ENCODE results near the gene AKIRIN2.
"Not testable (repeated sequence)": the region's sequence is repeated elsewhere in the genome, so short reads cannot be mapped to it uniquely, and the experiment has no call there.

The AKIRIN2 gene

DNA sequence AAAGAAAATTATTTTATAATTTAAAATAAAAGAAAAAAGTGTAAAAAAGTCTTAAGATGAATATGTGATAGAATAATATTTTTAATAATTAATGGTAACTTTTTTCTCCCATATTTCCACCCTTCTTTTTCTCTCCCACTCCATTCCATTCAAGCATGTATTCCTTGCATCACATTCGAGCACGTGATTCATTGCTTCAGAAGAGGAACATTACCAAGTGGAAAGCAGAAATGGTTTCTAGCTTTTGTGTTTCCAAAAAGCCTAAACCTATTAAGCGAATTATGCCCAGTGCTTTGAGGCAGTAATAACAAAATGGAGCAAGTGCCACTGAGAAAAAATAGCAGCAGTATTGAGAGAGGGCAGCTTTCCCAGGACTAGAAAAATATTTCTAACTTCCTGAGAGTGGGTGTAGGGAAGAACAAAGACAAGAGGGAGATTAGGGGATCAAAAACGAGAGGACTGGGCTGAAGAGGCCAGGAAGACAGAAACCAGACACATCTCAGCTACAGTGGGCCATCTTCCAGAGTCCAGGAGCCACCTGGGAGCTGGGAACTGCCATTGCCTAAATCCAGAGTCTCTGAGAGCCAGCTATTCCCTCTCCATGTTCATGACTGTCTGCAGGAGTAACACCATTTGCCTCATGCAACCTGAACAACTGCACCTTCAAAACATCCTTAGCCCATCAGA lies 15.0 kb upstream of the AKIRIN2 start:
- no peak for DNase-seq

- DNase-seq = no peak
Observed at GRCh38 chr6:87714093-87714842, 12.2 kb upstream of the AKIRIN2 start.

DNA sequence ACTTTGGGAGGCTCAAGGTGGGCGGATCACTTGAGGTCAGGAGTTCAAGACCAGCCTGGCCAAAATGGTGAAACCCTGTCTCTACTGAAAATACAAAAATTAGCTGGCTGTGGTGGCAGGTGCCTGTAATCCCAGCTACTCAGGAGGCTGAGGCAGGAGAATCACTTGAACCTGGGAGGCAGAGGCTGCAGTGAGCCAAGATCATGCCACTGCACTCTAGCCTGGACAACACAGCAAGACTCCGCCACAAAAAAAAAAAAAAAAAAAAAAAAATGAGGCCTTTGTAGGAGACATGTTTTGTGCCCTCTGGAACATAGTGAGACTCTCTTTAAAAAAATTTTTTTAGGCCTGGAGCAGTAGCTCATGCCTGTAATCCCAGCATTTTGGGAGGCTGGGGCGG lies 10.7 kb upstream of the AKIRIN2 start:
- DNase-seq = not testable (repeated sequence)

GRCh38 chr6:87710090-87710489 lies 8.1 kb upstream of the AKIRIN2 start:
- DNase-seq = no peak

- not testable (repeated sequence) for DNase-seq
Observed at GRCh38 chr6:87708581-87709427, 6.8 kb upstream of the AKIRIN2 start.

DNA sequence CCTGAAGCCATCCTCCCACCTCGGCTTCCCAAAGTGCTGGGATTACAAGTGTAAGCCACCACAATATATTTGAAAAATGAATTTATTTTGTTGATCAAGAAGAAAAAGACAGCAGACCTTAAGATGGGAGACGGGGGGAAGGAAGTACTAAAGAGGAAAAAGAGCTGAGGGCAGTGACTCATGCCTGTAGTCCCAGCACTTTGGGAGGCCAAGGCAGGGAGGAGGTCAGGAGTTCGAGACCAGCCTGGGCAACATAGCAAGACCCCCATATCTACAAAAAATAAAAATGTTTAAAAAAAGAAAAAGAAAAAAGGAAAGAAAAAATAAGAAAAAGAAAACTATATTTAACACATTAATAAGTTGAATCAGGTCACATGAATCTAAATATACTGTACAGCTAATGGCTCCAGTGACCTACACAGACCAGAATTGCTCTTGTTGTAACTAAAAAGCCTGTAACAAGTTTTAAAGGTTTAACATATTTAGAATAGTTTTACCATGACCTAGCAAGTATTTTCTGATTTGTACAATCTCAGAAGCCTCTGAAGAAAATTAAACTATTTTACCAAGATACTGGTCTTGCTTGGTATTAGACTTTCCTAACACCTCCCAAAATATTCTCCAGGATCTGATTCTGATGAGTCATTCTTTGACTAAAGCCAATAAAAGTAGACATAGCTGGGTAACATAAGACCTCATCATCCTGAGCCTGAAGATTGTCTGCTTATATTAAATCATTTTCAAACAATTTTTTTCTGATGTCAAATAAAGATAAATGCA lies 4.3 kb upstream of the AKIRIN2 start:
- DNase-seq = no peak

DNA sequence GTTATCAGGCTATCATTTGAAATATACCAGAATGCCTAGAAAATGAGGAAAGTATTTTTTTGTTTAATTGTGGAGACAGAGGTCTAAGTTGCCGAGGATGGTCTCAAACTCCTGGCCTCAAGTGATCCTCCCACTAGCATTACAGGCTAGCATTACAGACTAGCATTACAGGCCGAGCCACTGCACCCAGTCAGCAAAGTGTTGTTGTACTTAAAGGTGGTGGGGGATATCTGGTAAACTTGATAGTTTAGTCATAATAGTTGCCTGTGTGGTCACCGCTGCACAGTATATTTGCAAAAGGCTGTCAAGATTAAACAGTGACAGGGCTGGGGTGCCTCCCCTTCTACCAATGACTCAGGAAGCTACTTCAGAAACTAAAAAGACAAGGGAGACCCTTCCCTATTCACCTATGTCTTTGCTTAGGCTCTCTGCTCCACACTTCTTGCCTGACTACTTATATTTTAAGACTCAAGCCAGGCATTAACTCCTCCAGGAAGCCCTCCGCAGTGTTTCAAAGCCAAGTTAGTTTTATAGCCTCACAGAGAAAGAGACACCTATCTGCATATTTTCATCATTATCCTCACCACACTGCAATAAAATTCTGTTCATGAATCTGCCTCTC lies 3.1 kb upstream of the AKIRIN2 start:
- peak; percentile 50 for DNase-seq

DNA sequence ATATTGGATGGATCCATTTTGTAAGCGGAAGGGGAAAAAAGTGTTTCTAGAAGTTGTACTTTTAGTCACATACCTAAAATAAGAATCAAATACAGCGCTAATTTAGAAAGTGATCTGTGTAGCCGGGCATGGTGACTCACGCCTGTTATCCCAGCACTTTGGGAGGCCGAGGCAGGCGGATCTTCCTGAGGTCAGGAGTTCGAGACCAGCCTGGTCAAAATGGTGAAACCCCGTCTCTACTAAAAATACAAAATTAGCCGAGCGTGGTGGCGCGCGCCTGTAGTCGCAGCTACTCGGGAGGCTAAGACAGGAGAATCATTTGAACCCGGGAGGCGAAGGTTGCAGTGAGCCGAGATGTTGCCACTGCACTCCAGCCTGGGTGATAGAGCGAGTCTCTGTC lies 1.0 kb upstream of the AKIRIN2 start:
- DNase-seq = not testable (repeated sequence)

DNA sequence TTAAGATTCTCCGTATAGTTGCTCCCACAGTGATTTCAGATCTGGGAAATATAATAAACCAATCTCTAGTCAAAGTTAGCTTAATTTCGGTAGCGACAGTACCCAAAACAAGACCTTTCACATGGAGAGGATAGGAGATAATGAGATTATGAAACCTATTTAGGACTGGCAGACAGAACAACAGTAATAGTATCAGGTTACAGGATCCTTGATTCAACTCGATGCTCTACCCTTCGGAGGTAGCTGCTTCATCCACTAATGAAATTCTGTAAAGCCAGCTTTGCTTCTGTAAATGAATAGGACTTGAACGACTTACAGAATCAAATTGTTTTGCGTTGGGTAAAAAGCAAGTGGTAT lies 534 bp upstream of the AKIRIN2 start:
- DNase-seq = no peak

GRCh38 chr6:87701344-87701675 lies 723 bp downstream of the AKIRIN2 start:
- no peak for DNase-seq

- DNase-seq = peak; percentile 52
Observed at GRCh38 chr6:87700397-87701343, 1.4 kb downstream of the AKIRIN2 start.

DNA sequence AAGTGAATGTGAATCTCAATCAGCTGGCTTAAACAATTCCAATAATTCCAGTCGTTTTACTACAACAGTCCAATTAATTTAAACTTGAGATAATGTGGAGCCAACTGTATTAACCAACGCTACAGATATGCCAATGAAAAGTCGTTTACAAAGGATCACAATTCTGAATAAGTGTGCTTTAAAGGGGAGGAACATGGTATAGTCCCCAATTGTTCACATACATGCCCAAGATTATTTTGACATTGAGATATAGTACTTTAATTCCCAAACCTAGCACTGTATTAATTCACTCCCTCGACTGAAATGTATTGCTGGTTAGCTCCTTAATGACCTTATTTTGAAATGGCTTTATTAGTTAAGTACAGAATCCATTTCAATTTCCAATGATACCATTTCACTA lies 2.5 kb downstream of the AKIRIN2 start:
- DNase-seq = no peak

DNA sequence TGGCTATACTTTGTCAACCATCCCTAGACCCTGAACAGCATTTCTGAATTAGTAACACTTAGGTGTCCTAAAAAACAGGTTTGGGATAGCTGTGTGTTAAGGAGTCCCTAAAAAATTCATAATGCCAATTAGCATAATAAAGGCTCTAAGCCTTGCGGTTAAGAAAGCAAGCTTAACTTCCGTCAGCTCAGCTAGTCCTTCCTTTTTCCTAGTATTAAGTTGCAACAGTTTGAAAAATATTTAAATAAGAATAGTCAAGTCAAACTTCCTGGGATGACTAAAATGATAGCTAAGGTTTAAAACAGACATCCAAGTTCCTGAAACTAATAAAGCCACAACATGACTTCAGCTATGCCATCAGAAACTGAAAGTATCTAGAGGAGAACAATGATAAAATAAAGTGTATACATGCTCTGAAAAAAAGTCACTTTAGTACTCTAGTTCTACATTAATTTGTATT lies 3.5 kb downstream of the AKIRIN2 start:
- DNase-seq = no peak

- no peak for DNase-seq
Observed at GRCh38 chr6:87697581-87698546, 4.2 kb downstream of the AKIRIN2 start.

DNA sequence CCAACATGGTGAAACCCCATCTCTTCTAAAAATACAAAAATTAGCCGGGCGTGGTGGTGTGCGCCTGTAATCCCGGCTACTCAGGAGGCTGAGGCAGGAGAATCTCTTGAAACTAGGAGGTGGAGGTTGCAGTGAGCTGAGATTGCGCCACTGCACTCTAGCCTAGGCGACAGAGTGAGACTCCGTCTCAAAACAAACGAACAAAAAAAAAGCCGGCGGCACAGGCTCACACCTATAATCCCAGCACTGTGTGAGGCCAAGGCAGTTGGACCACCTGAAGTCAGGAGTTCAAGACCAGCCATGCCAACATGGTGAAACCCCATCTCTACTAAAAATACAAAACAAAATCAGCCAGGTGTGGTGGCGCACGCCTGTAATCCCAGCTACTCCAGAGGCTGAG lies 5.2 kb downstream of the AKIRIN2 start:
- not testable (repeated sequence) for DNase-seq

DNA sequence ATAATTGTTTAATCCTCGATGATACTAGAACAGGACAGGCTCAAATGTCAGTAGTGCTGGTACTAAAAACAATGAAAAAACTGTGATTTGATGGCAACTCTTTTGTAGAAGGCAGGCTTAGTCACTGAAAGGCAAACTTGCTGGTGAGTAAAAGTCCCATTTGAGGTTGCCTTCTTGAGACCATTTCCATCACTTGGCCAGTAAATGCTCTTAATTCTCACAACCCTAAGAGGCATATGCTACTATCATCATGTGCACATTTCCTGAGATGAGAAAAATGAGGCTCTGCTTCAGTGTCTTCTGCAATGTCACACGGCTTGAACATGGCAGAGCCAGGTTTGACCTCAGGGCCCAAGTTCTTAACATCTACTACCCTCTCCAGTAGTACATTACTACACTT lies 9.9 kb downstream of the AKIRIN2 start:
- DNase-seq = no peak

GRCh38 chr6:87690441-87690840 lies 11.6 kb downstream of the AKIRIN2 start:
- DNase-seq = no peak

DNA sequence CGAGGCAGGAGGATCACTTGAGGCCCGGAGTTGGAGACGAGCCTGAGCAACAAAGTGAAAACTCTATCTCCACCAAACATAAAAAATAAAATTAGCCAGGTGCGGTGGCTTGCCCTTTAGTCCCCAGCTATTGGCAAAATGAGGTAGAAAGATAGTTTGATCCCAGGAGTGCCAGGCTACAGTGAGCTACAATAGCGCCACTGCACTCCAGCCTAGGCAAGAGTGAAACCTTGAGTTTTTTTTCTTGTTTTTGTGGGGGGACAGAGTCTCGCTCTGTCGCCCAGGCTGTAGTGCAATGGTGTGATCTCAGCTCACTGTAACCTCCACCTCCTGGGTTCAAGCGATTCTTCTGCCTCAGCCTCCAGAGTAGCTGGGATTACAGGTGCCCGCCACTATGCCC lies 14.1 kb downstream of the AKIRIN2 start:
- not testable (repeated sequence) for DNase-seq

DNA sequence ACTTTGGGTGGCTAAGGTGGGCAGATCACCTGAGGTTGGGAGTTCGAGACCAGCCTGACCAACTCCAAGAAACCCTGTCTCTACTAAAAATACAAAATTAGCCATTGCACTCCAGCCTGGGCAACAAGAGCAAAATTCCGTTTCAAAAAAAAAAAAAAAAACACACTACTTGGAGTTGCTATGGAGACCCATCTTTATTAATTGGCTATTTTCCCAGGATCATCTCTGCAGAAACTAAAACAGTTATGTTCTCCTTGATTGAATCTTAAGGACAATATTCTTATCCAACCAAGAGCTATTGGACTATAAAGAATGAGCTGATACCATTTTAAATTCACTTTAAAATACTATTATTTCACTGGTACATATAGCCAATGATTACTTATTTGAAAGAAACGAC lies 14.7 kb downstream of the AKIRIN2 start:
- no peak for DNase-seq

- not testable (repeated sequence) for DNase-seq
Observed at GRCh38 chr6:87686636-87687205, 15.3 kb downstream of the AKIRIN2 start.

All from activated naive CD4-positive, alpha-beta T cell treated with Interleukin-2 at 50 U/mL for 16 hours (primary cell).